Neural cell (in vitro differentiated cells): ENCODE data around the gene TRABD2A. TPM values are rescaled to one million over a fixed set of nuclear protein-coding genes. Genes with fewer than 3 reads are reported as not detected.
"Not testable (repeated sequence)": the region's sequence is repeated elsewhere in the genome, so short reads cannot be mapped to it uniquely, and the experiment has no call there.

Experiments
- H2AFZ ChIP-seq: fragments of 200-600, 300-800 bp; sonication (generic), shearing (Covaris generic); 2 replicates; pipeline ENCODE4 v1.6.0; 2014; ENCODE audit warnings: low read depth, mild to moderate bottlenecking, antibody characterized with exemption, low read length, moderate library complexity
- H3F3A ChIP-seq: fragments of 200-600 bp; shearing (Covaris generic); 2 replicates; pipeline ENCODE4 v1.6.1; 2016; ENCODE audit warnings: mild to moderate bottlenecking, moderate library complexity, mixed read lengths, antibody characterized with exemption, low read length; ENCODE audit not compliant: insufficient read depth, poor library complexity, severe bottlenecking
- H3K27ac ChIP-seq: fragments of 200-600, 300-800 bp; sonication (generic), shearing (Covaris generic); 2 replicates; pipeline ENCODE4 v1.5.1; 2014; ENCODE audit warnings: mild to moderate bottlenecking, low read length, moderate library complexity
- H3K27me3 ChIP-seq: fragments of 300-800, 200-600 bp; sonication (generic), shearing (Covaris generic); 2 replicates; pipeline ENCODE4 v1.6.0; 2014; ENCODE audit warnings: mild to moderate bottlenecking, low read depth, low read length, moderate library complexity; ENCODE audit not compliant: insufficient read depth
- H3K36me3 ChIP-seq: fragments of 300-800, 200-600 bp; sonication (generic), shearing (Covaris generic); 2 replicates; pipeline ENCODE4 v1.5.1; 2014; ENCODE audit warnings: mild to moderate bottlenecking, antibody characterized with exemption, low read length, moderate library complexity; ENCODE audit not compliant: insufficient read depth
- H3K4me2 ChIP-seq: fragments of 300-800, 200-600 bp; sonication (generic), shearing (Covaris generic); 2 replicates; pipeline ENCODE4 v1.6.0; 2014; ENCODE audit warnings: mild to moderate bottlenecking, low read length
- H3K4me3 ChIP-seq: fragments of 300-800, 200-600 bp; sonication (generic), shearing (Covaris generic); 2 replicates; pipeline ENCODE4 v1.5.1; 2014; ENCODE audit warnings: mild to moderate bottlenecking, low read length, moderate library complexity
- H3K79me2 ChIP-seq: fragments of 200-600 bp; shearing (Covaris generic); replicated peaks from 2 replicates; pipeline ENCODE4 v1.6.0; 2014; ENCODE audit warnings: mild to moderate bottlenecking, low read length, moderate library complexity; ENCODE audit not compliant: insufficient read depth
- H3K9ac ChIP-seq: fragments of 300-800, 200-600 bp; sonication (generic), shearing (Covaris generic); 2 replicates; pipeline ENCODE4 v1.6.1; 2016; ENCODE audit warnings: mild to moderate bottlenecking, low read length, mixed read lengths
- H3K9me2 ChIP-seq: fragments of 200-600 bp; shearing (Covaris generic); 2 replicates; pipeline ENCODE4 v1.6.1; 2016; ENCODE audit warnings: mild to moderate bottlenecking, low read length, mixed read lengths; ENCODE audit not compliant: insufficient read depth
- H3K9me3 ChIP-seq: fragments of 200-600, 300-800 bp; sonication (generic), shearing (Covaris generic); 2 replicates; pipeline ENCODE4 v1.6.1; 2016; ENCODE audit warnings: mild to moderate bottlenecking, mixed run types, low read length, moderate library complexity, mixed read lengths
- H4K20me1 ChIP-seq: fragments of 200-600 bp; shearing (Covaris generic); 2 replicates; pipeline ENCODE4 v1.6.1; 2016; ENCODE audit warnings: mild to moderate bottlenecking, mixed run types; ENCODE audit not compliant: insufficient read depth
- CTCF ChIP-seq: fragments of 450-650 bp; IDR thresholded peaks from 2 replicates; pipeline ENCODE4 v1.5.1; 2014; ENCODE audit warnings: antibody characterized with exemption, mild to moderate bottlenecking, moderate library complexity; ENCODE audit not compliant: poor library complexity, severe bottlenecking
- EP300 ChIP-seq: fragments of 450-650 bp; conservative IDR thresholded peaks from 2 replicates; pipeline ENCODE4 v1.6.1; 2014; ENCODE audit warnings: antibody characterized with exemption, mild to moderate bottlenecking, moderate library complexity; ENCODE audit not compliant: poor library complexity, severe bottlenecking
- EZH2 ChIP-seq: fragments of 200-600, 300-800 bp; shearing (Covaris generic), sonication (generic); IDR thresholded peaks from 2 replicates; pipeline ENCODE4 v1.6.1; 2014; ENCODE audit warnings: antibody characterized with exemption, low read length, borderline replicate concordance, mild to moderate bottlenecking; ENCODE audit not compliant: insufficient read depth, poor library complexity, severe bottlenecking
- MXI1 ChIP-seq: fragments of 450-650 bp; conservative IDR thresholded peaks from 2 replicates; pipeline ENCODE4 v1.6.1; 2014; ENCODE audit warnings: antibody characterized with exemption, mild to moderate bottlenecking; ENCODE audit not compliant: poor library complexity, severe bottlenecking
- POLR2AphosphoS5 ChIP-seq: IDR thresholded peaks from 2 replicates; pipeline ENCODE4 v1.6.1; 2012
- RAD21 ChIP-seq: fragments of 450-650 bp; conservative IDR thresholded peaks from 2 replicates; pipeline ENCODE4 v1.6.1; 2014; ENCODE audit warnings: antibody characterized with exemption, mild to moderate bottlenecking, moderate library complexity
- REST ChIP-seq: IDR thresholded peaks from 2 replicates; pipeline ENCODE4 v1.6.1; 2012; ENCODE audit warnings: borderline replicate concordance
- SMC3 ChIP-seq: fragments of 450-650 bp; conservative IDR thresholded peaks from 2 replicates; pipeline ENCODE4 v1.6.1; 2014; ENCODE audit warnings: antibody characterized with exemption, mild to moderate bottlenecking, moderate library complexity; ENCODE audit not compliant: poor library complexity
- TAF1 ChIP-seq: IDR thresholded peaks from 2 replicates; pipeline ENCODE4 v1.6.1; 2012; ENCODE audit warnings: low read depth
- polyA plus RNA-seq: library from polyadenylated mRNA; depleted of rRNA; stranded (reverse); fragments of >200 nt; gene quantifications from 2 replicates; pipeline ENCODE4 v1.2.3, GENCODE V29; 2014

Gene TRABD2A
- polyA plus RNA-seq, 1 donor from 2014 or later: 0.17 TPM

- Histone ChIP-seq H3K9me2 (no peaks in the 10 kb centered on the region), H3K36me3 (no peaks in the 10 kb centered on the region), H3K9ac (no peak overlapping the region), H3K4me2 (no peak overlapping the region), H4K20me1 (no peaks in the 10 kb centered on the region), H3K9me3 (no peaks in the 10 kb centered on the region), H3F3A (no peaks in the 10 kb centered on the region), H3K4me3 (no peak overlapping the region), H2AFZ (no peak overlapping the region), H3K27me3 (no peaks in the 10 kb centered on the region), H3K79me2 (no peaks in the 10 kb centered on the region), H3K27ac (no peak overlapping the region)
- TF ChIP-seq EP300 (no peak), EZH2 (no peak), CTCF (no peak), SMC3 (no peak), POLR2AphosphoS5 (no peak), REST (no peak), TAF1 (no peak), MXI1 (no peak), RAD21 (no peak)
These were observed 37.5 kb upstream of the TRABD2A start for GRCh38 chr2:84918430-84918829.

GRCh38 chr2:84917821-84918220 lies 36.9 kb upstream of the TRABD2A start:
- not testable (repeated sequence) for H3K79me2 ChIP-seq, H3K4me2 ChIP-seq, H3F3A ChIP-seq, H3K36me3 ChIP-seq, H3K9ac ChIP-seq, H3K9me2 ChIP-seq, H3K9me3 ChIP-seq, H3K27me3 ChIP-seq, H3K27ac ChIP-seq, H3K4me3 ChIP-seq, H2AFZ ChIP-seq, H4K20me1 ChIP-seq

GRCh38 chr2:84915675-84916074 lies 34.8 kb upstream of the TRABD2A start:
- H3K9me3 ChIP-seq, H3K9me2 ChIP-seq, H3K27me3 ChIP-seq, H2AFZ ChIP-seq, H4K20me1 ChIP-seq, H3K4me2 ChIP-seq, H3K36me3 ChIP-seq, H3K4me3 ChIP-seq, H3K9ac ChIP-seq, H3F3A ChIP-seq, H3K79me2 ChIP-seq, H3K27ac ChIP-seq: not testable (repeated sequence)
